Measurements from ENCODE around the gene CES4A. TPM values are rescaled to one million over a fixed set of nuclear protein-coding genes. Genes with fewer than 3 reads are reported as not detected.
"Not testable (repeated sequence)": the region's sequence is repeated elsewhere in the genome, so short reads cannot be mapped to it uniquely, and the experiment has no call there.

Gene CES4A
- total and polyA plus RNA-seq, 2 of the 13 experiments (the other 11 are each of a cell fraction or from before 2014, with no cell fraction given) = 0.09 to 0.17 TPM

GRCh38 chr16:66993558-66993957 lies 5.2 kb downstream of the CES4A start:
- H3K9ac ChIP-seq (ENCODE audit: insufficient read depth, low read depth, low read length); H2AFZ ChIP-seq (ENCODE audit: low read length); FAIRE-seq; CTCF ChIA-PET (ENCODE audit: low intra/inter-chr PET ratio, low total read pairs); H3K79me2 ChIP-seq (ENCODE audit: insufficient read depth, low read length); ATAC-seq; H3K4me3 ChIP-seq (replicated peaks in 1 of 3; ENCODE audit: insufficient read depth in 1 of 3, low read depth in 2 of 3, low read length in 3 of 3); H3K36me3 ChIP-seq (replicated peaks in 1 of 2; ENCODE audit: control insufficient read depth in 1 of 2, insufficient read depth in 2 of 2, low read length in 2 of 2); BruUV-seq (replicated peaks); H3K9me3 ChIP-seq (ENCODE audit: low read length); H3K27me3 ChIP-seq (ENCODE audit: control insufficient read depth in 1 of 2, insufficient read depth in 2 of 2, low read length in 2 of 2); DNase-seq (ENCODE audit: low spot score); POLR2A ChIA-PET; H3K27ac ChIP-seq (ENCODE audit: extremely low read length, insufficient read depth, low read length); in situ Hi-C loops (cut with HindIII; ENCODE audit: extremely low pct_ligation_motif_present, low pct_unique_long_range_greater_than_20kb); H3K4me2 ChIP-seq (ENCODE audit: low read depth, low read length); intact Hi-C loops (cut with micrococcal nuclease; ENCODE audit: unreplicated experiment); H4K20me1 ChIP-seq (ENCODE audit: insufficient read depth, low read length): not testable (repeated sequence)
- H3K4me1 ChIP-seq (ENCODE audit: insufficient read depth, low read length) = peaks cover 61% of the 10 kb centered on the region
- WGBS (ENCODE audit: low lambda C conversion rate) = 82% methylated on average over 12 of the region's 12 CpGs

DNA sequence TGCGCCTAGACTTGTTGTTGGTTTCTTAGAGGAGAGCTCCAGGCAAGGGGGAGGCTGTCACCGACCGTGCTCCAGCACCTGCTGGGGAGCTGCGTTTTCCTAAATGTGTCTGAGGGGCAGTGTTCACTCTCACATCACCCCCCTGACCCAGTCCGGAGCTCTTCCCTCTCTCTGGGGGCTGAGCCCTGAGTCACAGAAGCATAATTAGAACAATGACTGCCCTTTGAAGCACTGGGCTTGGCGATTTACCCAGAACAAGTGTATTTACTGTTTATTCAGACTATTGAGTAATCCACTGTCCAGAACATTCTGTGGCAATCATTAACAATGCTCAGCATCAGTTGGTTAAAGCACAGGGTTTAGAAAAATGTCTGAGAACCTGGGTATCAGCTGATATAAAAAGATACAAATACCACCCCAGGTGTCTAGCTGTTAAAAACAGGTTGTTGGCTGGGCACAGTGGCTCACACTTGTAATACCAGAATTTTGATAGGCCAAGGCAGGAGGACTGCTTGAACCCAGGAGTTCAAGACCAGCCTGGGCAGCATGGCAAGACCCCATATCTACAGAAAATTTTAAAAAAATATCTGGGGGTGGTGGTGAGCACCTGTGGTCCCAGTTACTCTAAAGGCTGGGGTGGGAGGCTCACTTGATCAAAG lies 8.1 kb downstream of the CES4A start:
- in situ Hi-C loops (cut with HindIII; ENCODE audit: extremely low pct_ligation_motif_present, low pct_unique_long_range_greater_than_20kb) = no loop called here
- TF ChIP-seq ZNF749 (CRISPR knock-in tag; IDR thresholded peaks at IDR 0.05; ENCODE audit: borderline replicate concordance) (peak; percentile 48; the same call in 1 of the 2 replicates), ZNF652 (CRISPR knock-in tag; IDR thresholded peaks at IDR 0.05; ENCODE audit: borderline replicate concordance, low read depth) (peak; percentile 19; the same call in 1 of the 2 replicates), TBL1XR1 (IDR thresholded peaks at IDR 0.05; ENCODE audit: borderline replicate concordance, low read length, partially characterized antibody) (peak; percentile 55), HDAC6 (IDR thresholded peaks at IDR 0.05; ENCODE audit: low read depth, low read length) (no peak), ZNF138 (CRISPR knock-in tag; IDR thresholded peaks at IDR 0.05; ENCODE audit: low read depth) (no peak), ZNF12 (CRISPR knock-in tag; IDR thresholded peaks at IDR 0.05) (no peak), GATAD2A (CRISPR knock-in tag; IDR thresholded peaks at IDR 0.05) (peak; percentile 91), ZNF367 (CRISPR knock-in tag; IDR thresholded peaks at IDR 0.05; ENCODE audit: borderline replicate concordance) (no peak), XRCC5 (optimal IDR thresholded peaks at IDR 0.05; ENCODE audit: low read length) (peak; percentile 53), NR3C1 (CRISPR knock-in tag; IDR thresholded peaks at IDR 0.05) (no peak), ZNF672 (CRISPR knock-in tag; IDR thresholded peaks at IDR 0.05) (no peak)
- TF ChIP-seq, protein P1, sequence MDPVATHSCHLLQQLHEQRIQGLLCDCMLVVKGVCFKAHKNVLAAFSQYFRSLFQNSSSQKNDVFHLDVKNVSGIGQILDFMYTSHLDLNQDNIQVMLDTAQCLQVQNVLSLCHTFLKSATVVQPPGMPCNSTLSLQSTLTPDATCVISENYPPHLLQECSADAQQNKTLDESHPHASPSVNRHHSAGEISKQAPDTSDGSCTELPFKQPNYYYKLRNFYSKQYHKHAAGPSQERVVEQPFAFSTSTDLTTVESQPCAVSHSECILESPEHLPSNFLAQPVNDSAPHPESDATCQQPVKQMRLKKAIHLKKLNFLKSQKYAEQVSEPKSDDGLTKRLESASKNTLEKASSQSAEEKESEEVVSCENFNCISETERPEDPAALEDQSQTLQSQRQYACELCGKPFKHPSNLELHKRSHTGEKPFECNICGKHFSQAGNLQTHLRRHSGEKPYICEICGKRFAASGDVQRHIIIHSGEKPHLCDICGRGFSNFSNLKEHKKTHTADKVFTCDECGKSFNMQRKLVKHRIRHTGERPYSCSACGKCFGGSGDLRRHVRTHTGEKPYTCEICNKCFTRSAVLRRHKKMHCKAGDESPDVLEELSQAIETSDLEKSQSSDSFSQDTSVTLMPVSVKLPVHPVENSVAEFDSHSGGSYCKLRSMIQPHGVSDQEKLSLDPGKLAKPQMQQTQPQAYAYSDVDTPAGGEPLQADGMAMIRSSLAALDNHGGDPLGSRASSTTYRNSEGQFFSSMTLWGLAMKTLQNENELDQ (CRISPR knock-in tag; IDR thresholded peaks at IDR 0.05; ENCODE audit: borderline replicate concordance) = no peak
- TF ChIP-seq, protein P2, sequence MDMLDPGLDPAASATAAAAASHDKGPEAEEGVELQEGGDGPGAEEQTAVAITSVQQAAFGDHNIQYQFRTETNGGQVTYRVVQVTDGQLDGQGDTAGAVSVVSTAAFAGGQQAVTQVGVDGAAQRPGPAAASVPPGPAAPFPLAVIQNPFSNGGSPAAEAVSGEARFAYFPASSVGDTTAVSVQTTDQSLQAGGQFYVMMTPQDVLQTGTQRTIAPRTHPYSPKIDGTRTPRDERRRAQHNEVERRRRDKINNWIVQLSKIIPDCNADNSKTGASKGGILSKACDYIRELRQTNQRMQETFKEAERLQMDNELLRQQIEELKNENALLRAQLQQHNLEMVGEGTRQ (IDR thresholded peaks at IDR 0.05; ENCODE audit: low read depth, low read length) = no peak
- TF ChIP-seq, protein P2 (CRISPR knock-in tag; IDR thresholded peaks at IDR 0.05; ENCODE audit: borderline replicate concordance) = no peak

More for the DNA sequence above, 8.1 kb downstream of the CES4A start:
- Histone ChIP-seq H3K4me3 (replicated peaks in 1 of 3; ENCODE audit: insufficient read depth in 1 of 3, low read depth in 2 of 3, low read length in 3 of 3) (peak overlapping the region in 1 of 3 experiments; percentile 11; a peak in 1 of 6 replicates), H3K79me2 (ENCODE audit: insufficient read depth, low read length) (no peaks in the 10 kb centered on the region), H4K20me1 (ENCODE audit: insufficient read depth, low read length) (no peaks in the 10 kb centered on the region), H3K36me3 (replicated peaks in 1 of 2; ENCODE audit: control insufficient read depth in 1 of 2, insufficient read depth in 2 of 2, low read length in 2 of 2) (no peaks in the 10 kb centered on the region), H3K9ac (ENCODE audit: insufficient read depth, low read depth, low read length) (no peak overlapping the region), H2AFZ (ENCODE audit: low read length) (no peak overlapping the region), H3K4me1 (ENCODE audit: insufficient read depth, low read length) (peaks cover 52% of the 10 kb centered on the region), H3K27ac (ENCODE audit: extremely low read length, insufficient read depth, low read length) (no peak overlapping the region), H3K4me2 (ENCODE audit: low read depth, low read length) (peak overlapping the region; percentile 60), H3K9me3 (ENCODE audit: low read length) (no peaks in the 10 kb centered on the region), H3K27me3 (ENCODE audit: control insufficient read depth in 1 of 2, insufficient read depth in 2 of 2, low read length in 2 of 2) (peaks cover 0 to 3% of the 10 kb centered on the region in 2 experiments; a peak in 1 of 5 replicates)
- intact Hi-C loops (cut with micrococcal nuclease; ENCODE audit: unreplicated experiment) = no loop called here
- peak; percentile 89 for FAIRE-seq
- POLR2A ChIA-PET = interaction anchor here (1.1 to 1.2 kb wide), 3 partner anchors 16 to 230 kb away, joined by 3 to 6 read pairs (median 3); partner anchors contain the start of gene TMEM208
- peak; percentile 92 for DNase-seq (ENCODE audit: low spot score)
- peak; percentile 83 for ATAC-seq
- BruUV-seq (replicated peaks) = no TSS peak
- CTCF ChIA-PET (ENCODE audit: low intra/inter-chr PET ratio, low total read pairs) = no interaction called here
- 6% methylated on average over 6 of the region's 6 CpGs for WGBS (ENCODE audit: low lambda C conversion rate)
